Measurements from ENCODE around the gene FAM53A.

Gene FAM53A

DNA sequence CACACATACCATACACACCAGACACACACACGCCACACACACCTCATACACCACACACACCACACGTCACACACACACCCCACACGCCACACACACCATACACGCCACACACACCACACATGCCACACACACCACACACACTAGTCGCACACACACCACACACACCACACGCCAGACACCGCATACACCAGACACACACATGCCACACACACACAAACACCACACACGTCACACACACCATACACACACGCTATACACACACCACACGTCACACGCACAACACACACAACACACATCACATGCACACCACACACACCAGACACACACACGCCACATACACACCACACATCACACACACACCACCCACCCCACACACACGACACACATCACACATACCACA lies 32.0 kb downstream of the FAM53A start:
- TF ChIP-seq CTCF (conservative IDR thresholded peaks at IDR 0.05; ENCODE audit: low read depth, low read length): no peak
- no peak overlapping the region for H3K4me3 ChIP-seq (ENCODE audit: low read depth, low read length)
- DNase-seq (ENCODE audit: low read depth): no peak

DNA sequence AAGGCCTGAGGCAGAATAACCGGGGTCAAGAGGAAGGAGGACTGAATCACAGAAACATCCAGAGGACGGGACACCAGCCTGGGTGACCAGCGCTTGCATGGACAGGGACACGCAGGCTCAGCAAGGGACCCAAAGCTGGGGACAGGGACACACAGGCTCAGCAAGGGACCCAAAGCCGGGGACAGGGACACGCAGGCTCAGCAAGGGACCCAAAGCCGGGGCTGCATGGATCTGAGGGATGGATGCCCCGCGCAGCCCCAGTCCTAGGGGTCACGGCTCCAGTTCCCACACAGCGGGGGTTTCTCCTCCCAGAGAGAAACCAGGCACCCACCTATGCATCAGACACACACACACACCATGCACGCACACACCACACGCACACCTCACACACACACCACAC lies 32.5 kb downstream of the FAM53A start:
- H3K4me3 ChIP-seq (ENCODE audit: low read depth, low read length): no peak overlapping the region
- TF ChIP-seq CTCF (conservative IDR thresholded peaks at IDR 0.05; ENCODE audit: low read depth, low read length): no peak
- DNase-seq (ENCODE audit: low read depth): no peak

DNA sequence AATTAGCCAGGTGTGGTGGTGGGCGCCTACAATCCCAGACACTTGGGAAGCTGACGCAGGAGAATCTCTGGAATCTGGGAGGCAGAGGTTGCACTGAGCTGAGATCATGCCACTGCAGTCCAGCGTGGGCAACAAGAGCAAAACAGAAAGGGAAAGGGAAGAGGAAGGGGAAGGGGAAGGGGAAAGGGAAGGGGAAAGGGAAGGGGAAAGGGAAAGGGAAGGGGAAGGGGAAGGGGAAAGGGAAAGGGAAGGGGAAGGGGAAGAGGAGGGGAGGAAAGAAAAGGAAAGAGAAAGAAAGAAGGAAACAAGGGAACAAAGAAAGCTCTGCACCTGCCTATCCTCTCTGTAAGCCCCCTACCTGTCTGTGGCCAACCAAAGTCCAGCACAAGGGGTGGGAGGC lies 35.2 kb downstream of the FAM53A start:
- no peak for DNase-seq (ENCODE audit: low read depth)
- no peak for TF ChIP-seq CTCF (conservative IDR thresholded peaks at IDR 0.05; ENCODE audit: low read depth, low read length)
- no peak overlapping the region for H3K4me3 ChIP-seq (ENCODE audit: low read depth, low read length)

DNA sequence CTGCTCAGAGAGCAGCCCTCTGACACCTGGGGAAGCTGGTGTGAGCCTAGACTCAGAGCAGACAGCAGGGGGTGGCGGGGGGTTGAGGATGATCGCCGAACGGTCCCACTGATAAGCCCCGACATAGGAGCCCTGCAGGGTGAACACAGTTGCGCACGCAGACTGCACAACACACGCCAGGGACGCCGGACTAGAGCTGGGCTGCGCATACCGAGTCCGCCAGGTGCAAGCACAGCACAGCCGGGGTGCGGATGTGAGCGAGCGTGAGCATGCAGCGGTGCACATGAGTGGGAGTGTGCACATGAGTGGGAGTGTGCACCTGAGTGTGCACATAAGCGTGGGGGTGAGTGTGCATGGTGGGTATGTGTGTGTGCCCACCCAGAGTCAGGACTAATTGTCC lies 36.7 kb downstream of the FAM53A start:
- no peak for DNase-seq (ENCODE audit: low read depth)
- no peak overlapping the region for H3K4me3 ChIP-seq (ENCODE audit: low read depth, low read length)
- no peak for TF ChIP-seq CTCF (conservative IDR thresholded peaks at IDR 0.05; ENCODE audit: low read depth, low read length)

DNA sequence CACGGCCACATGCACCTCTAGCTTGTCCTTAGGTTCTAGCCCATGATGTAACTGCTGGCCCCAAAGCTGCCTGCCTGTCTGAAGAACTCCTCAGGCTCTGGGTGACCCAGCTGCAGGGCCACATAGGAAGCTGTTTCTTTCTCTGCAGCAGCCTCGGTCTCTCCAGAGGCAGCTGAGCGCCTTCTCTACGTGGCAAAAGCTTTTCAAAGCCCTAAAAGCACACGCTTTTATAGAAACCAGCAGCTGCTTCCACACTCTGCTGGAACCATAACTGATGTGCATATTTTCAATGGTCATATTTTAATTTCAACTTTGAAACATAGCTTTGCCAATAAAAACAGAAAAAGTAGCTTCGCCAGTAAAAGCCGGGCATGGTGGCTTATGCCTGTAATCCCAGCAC lies 37.4 kb downstream of the FAM53A start:
- TF ChIP-seq CTCF (conservative IDR thresholded peaks at IDR 0.05; ENCODE audit: low read depth, low read length): no peak
- no peak for DNase-seq (ENCODE audit: low read depth)
- H3K4me3 ChIP-seq (ENCODE audit: low read depth, low read length): no peak overlapping the region

GRCh38 chr4:1644891-1645657 lies 39.0 kb downstream of the FAM53A start:
- H3K4me3 ChIP-seq (ENCODE audit: low read depth, low read length): peak overlapping the region; percentile 33
- DNase-seq (ENCODE audit: low read depth): peak; percentile 59
- TF ChIP-seq CTCF (conservative IDR thresholded peaks at IDR 0.05; ENCODE audit: low read depth, low read length): peak; percentile 23
